ENCODE data around the gene FAR2.

FAR2 gene
- long read RNA-seq, transcript FAR2-202 (12 exons, 3,616 nt), result major isoform, 125 of 199 reads
- long read RNA-seq, partial matches to known transcripts, result 11 of 199 reads
- long read RNA-seq, other reads (novel, unspliced or antisense), result 59 of 199 reads

- no peaks in the 10 kb centered on the region for H3K27me3 ChIP-seq (ENCODE audit: insufficient read depth, poor library complexity, severe bottlenecking)
- peak within 1 kb of the TSS; percentile 68 for H3K4me3 ChIP-seq (replicated peaks; ENCODE audit: insufficient read depth, low read length)
- peak within 1 kb of the TSS; percentile 94 for H3K27ac ChIP-seq (replicated peaks)
- TF ChIP-seq POLR2AphosphoS5 (IDR thresholded peaks at IDR 0.05; ENCODE audit: low read depth) (peak; percentile 87), GABPA (IDR thresholded peaks at IDR 0.05; ENCODE audit: low read depth) (no peak), CTCF (IDR thresholded peaks at IDR 0.05; ENCODE audit: insufficient read depth, low read length) (no peak), SPI1 (IDR thresholded peaks at IDR 0.05; ENCODE audit: borderline replicate concordance, low read depth) (no peak), REST (IDR thresholded peaks at IDR 0.05; ENCODE audit: insufficient replicate concordance, low read depth) (peak; percentile 5)
- peak; percentile 69 to 79 for DNase-seq (ENCODE audit: low read depth in 1 of 2, low spot score in 1 of 2)
Measured at GRCh38 chr12:29148911-29149690, at the start of gene FAR2. FAR2 (plus strand) TSS chr12:29149278; CDS start chr12:29270450, 121,172 bp downstream.

- no peak for TF ChIP-seq CTCF (IDR thresholded peaks at IDR 0.05; ENCODE audit: insufficient read depth, low read length)
- TF ChIP-seq GABPA (IDR thresholded peaks at IDR 0.05; ENCODE audit: low read depth), result no peak
- no peak for TF ChIP-seq POLR2AphosphoS5 (IDR thresholded peaks at IDR 0.05; ENCODE audit: low read depth)
- no peak for TF ChIP-seq REST (IDR thresholded peaks at IDR 0.05; ENCODE audit: insufficient replicate concordance, low read depth)
- TF ChIP-seq SPI1 (IDR thresholded peaks at IDR 0.05; ENCODE audit: borderline replicate concordance, low read depth), result no peak
- Histone ChIP-seq H3K27ac (replicated peaks) (peak overlapping the region; percentile 52), H3K4me3 (replicated peaks; ENCODE audit: insufficient read depth, low read length) (no peak overlapping the region), H3K27me3 (ENCODE audit: insufficient read depth, poor library complexity, severe bottlenecking) (no peaks in the 10 kb centered on the region)
- DNase-seq (ENCODE audit: low read depth in 1 of 2, low spot score in 1 of 2), result no peak
Measured at GRCh38 chr12:29102741-29103140, 46.3 kb upstream of the FAR2 start.

GRCh38 chr12:29103539-29103974 lies 45.5 kb upstream of the FAR2 start:
- TF ChIP-seq CTCF (IDR thresholded peaks at IDR 0.05; ENCODE audit: insufficient read depth, low read length) (no peak), GABPA (IDR thresholded peaks at IDR 0.05; ENCODE audit: low read depth) (no peak), SPI1 (IDR thresholded peaks at IDR 0.05; ENCODE audit: borderline replicate concordance, low read depth) (no peak)
- H3K4me3 ChIP-seq (replicated peaks; ENCODE audit: insufficient read depth, low read length), result no peak overlapping the region
- peak overlapping the region; percentile 52 for H3K27ac ChIP-seq (replicated peaks)
- DNase-seq (ENCODE audit: low read depth in 1 of 2, low spot score in 1 of 2), result peak in 1 of 2 experiments; percentile 59
- no peaks in the 10 kb centered on the region for H3K27me3 ChIP-seq (ENCODE audit: insufficient read depth, poor library complexity, severe bottlenecking)

All from HL-60 (cell line).